RWPE1 (cell line): ENCODE measurements around the gene DTYMK.

Source experiments
- CTCF ChIA-PET: fragments of 350-600 bp; sonication (Branson Sonifier 250); formaldehyde crosslinking; extraction: SDS; loops from one replicate; lab custom pipeline; 2021; lab: Yijun Ruan, JAX
- POLR2A ChIA-PET: fragments of 400-600 bp; formaldehyde crosslinking; extraction: SDS; loops from one replicate; lab custom pipeline; 2020; ENCODE audit warnings: antibody characterized with exemption; ENCODE audit not compliant: low non-redundant PET; lab: Yijun Ruan, JAX
- DNase-seq: peaks from one replicate; pipeline ENCODE4 v3.0.0; 2012; ENCODE audit warnings: low spot score
- H3K27ac ChIP-seq: fragments of 450-650 bp; 2 replicates; pipeline ENCODE4 v1.5.1; 2017
- CTCF ChIP-seq: fragments of 450-650 bp; conservative IDR thresholded peaks from 2 replicates; pipeline ENCODE4 v1.5.1; 2017; ENCODE audit warnings: low read depth, mild to moderate bottlenecking

The DTYMK gene

DNA sequence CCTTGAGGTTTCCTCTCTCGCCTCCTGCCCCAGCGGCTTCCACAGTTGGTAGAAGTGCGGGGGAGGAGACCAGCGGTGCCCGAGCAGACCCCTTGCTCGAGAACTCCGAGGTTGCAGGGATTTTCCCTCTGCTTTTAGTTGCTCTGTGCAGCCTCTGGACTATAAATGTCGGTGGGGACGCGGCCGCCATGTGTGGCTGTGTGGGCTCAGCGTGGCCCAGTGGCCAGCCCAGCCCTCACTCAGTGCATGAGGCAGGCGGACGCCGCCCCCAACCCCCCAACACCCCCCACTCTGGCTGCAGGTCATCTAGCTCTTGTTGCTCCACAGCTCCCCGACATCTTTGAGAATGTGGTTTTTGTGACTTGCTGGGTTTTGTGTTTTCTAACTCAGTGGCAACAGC is 32.5 kb upstream of the DTYMK start:
- ChIA-PET CTCF (no interaction called here), POLR2A (no interaction called here)
- no peak for TF ChIP-seq CTCF
- no peak for DNase-seq
- no peak overlapping the region for H3K27ac ChIP-seq

DNA sequence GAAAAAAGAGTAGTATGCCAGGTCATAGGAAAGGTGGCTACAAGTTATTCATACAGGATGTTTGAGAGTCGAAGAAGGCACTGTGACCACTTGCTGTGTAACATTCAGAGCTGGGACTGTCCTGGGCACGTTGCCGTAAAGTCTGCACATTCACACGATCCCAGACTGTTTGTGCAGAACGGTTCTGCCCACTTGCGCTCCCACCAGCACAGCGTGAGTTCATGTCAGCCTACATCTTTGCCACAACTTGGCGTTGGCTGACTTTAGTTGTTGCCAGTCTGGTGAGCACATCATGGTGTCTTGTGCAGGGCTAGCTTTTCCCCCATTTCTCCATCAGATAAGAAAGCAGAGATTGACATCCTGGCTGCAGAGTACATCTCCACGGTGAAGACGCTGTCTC is 22.3 kb upstream of the DTYMK start:
- TF ChIP-seq CTCF, result no peak
- no peak overlapping the region for H3K27ac ChIP-seq
- ChIA-PET POLR2A (no interaction called here), CTCF (no interaction called here)
- DNase-seq, result no peak

DNA sequence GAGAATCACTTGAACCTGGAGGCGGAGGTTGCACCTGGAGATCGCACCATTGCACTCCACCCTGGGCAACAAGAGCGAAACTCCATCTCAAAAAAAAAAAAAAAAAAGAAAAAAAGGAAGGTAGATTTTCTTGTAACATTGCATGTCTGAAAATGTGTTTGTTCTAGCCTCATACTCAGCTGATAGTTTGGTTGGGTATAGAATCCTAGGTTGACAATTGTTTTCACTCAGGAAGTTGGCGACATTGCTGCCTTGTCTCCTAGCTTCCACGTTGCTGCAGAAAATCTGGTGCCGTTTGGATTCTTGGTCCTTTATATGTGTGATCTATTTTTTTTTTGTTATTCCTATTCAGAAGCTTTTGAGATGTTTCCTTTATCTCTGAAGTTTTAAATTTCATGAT is 19.9 kb upstream of the DTYMK start:
- no peak overlapping the region for H3K27ac ChIP-seq
- ChIA-PET POLR2A (no interaction called here), CTCF (no interaction called here)
- TF ChIP-seq CTCF, result no peak
- DNase-seq, result no peak

DNA sequence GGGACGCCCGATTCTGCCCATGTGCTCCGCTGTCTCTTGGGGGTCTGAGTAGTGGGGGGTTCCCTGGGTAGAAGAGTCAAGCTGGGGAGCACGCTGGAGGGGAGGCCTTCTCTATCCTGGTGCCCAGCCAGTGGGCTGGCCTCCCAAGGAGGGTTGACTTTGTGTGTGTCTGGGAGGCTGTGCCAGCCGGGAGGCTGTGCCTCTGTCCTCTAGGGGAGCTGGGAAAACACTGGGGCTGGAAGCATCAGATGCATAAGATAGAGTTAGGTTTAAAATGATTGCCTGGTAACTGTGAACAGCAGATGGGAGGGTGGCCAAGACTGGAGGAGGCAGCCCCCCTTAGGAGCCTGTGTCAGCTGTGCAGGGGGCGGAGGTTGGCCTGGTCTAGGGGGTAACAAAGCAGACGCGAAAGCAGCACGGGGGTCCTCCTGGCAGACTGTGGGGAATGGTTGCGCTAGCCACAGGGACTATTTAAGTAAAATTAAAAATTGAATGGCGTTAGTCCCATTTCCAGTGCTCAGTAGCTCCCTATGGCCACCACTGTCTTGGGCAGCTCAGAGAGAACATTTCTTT is 16.5 kb upstream of the DTYMK start:
- peak overlapping the region; percentile 94 for H3K27ac ChIP-seq
- no peak for DNase-seq
- ChIA-PET CTCF (interaction anchor here (0.7 to 1.1 kb wide), 4 partner anchors 10 to 257 kb away, joined by 3 to 7 read pairs (median 3); no protein-coding TSS in a partner anchor), POLR2A (no interaction called here)
- no peak for TF ChIP-seq CTCF

GRCh38 chr2:241702155-241703031 is 15.8 kb upstream of the DTYMK start:
- peak; percentile 85 for DNase-seq
- peak; percentile 64 for TF ChIP-seq CTCF
- H3K27ac ChIP-seq, result peak overlapping the region; percentile 94
- CTCF ChIA-PET, result interaction anchor here (0.6 to 1.1 kb wide), 6 partner anchors 10 to 256 kb away, joined by 3 to 7 read pairs (median 3); no protein-coding TSS in a partner anchor
- POLR2A ChIA-PET, result interaction anchor here (0.6 to 2.7 kb wide), 5 partner anchors 10 to 89 kb away, joined by 3 to 15 read pairs (median 5); partner anchors contain the start of genes D2HGDH and DTYMK

- no peak for TF ChIP-seq CTCF
- POLR2A ChIA-PET, result interaction anchor here (0.5 to 2.7 kb wide), 5 partner anchors 9 to 66 kb away, joined by 3 to 15 read pairs (median 5); partner anchors contain the start of genes D2HGDH and DTYMK
- DNase-seq, result peak; percentile 86
- CTCF ChIA-PET, result interaction anchor here (0.7 to 1.2 kb wide), 3 partner anchors 36 to 144 kb away, joined by 3 to 6 read pairs (median 4); no protein-coding TSS in a partner anchor
- H3K27ac ChIP-seq, result peak within 1 kb of the TSS; percentile 94
These were observed 15.0 kb upstream of the DTYMK start, which contains the start of gene ING5 for GRCh38 chr2:241701399-241702154. TSS of gene ING5 (plus strand) at chr2:241702039. CDS start at chr2:241702066, 27 bp downstream.
